GM21529 (cell line): ENCODE data around the gene TRIM72.
"Not testable (repeated sequence)": the region's sequence is repeated elsewhere in the genome, so short reads cannot be mapped to it uniquely, and the experiment has no call there.

Experiments
- ATAC-seq: cut with Tn5 transposase; IDR thresholded peaks from one replicate; pipeline ENCODE4 v1.9.1; 2021; ENCODE audit not compliant: unreplicated experiment

The TRIM72 gene

GRCh38 chr16:31251435-31251834 is 37.5 kb downstream of the TRIM72 start:
- ATAC-seq, result no peak

- no peak for ATAC-seq
Observed at GRCh38 chr16:31253642-31254045, 39.7 kb downstream of the TRIM72 start.

GRCh38 chr16:31256466-31256865 is 42.5 kb downstream of the TRIM72 start:
- ATAC-seq, result no peak

GRCh38 chr16:31258366-31258765 is 44.4 kb downstream of the TRIM72 start:
- ATAC-seq, result no peak

GRCh38 chr16:31260136-31260931 is 46.4 kb downstream of the TRIM72 start:
- no peak for ATAC-seq

- ATAC-seq, result no peak
Observed at GRCh38 chr16:31262084-31262483, 48.2 kb downstream of the TRIM72 start.

- peak; percentile 92 for ATAC-seq
Observed at GRCh38 chr16:31265329-31266245, 51.7 kb downstream of the TRIM72 start.

GRCh38 chr16:31267332-31268032 is 53.6 kb downstream of the TRIM72 start:
- no peak for ATAC-seq

- no peak for ATAC-seq
Observed at GRCh38 chr16:31268033-31268365, 54.1 kb downstream of the TRIM72 start.

GRCh38 chr16:31268891-31269290 is 55.0 kb downstream of the TRIM72 start:
- ATAC-seq, result no peak

GRCh38 chr16:31269541-31269940 is 55.6 kb downstream of the TRIM72 start:
- no peak for ATAC-seq

- not testable (repeated sequence) for ATAC-seq
Observed at GRCh38 chr16:31269973-31270372, 56.1 kb downstream of the TRIM72 start.

- no peak for ATAC-seq
Observed at GRCh38 chr16:31270795-31271194, 56.9 kb downstream of the TRIM72 start.

- no peak for ATAC-seq
Observed at GRCh38 chr16:31271621-31272190, 57.8 kb downstream of the TRIM72 start.

- no peak for ATAC-seq
Observed at GRCh38 chr16:31273187-31273586, 59.3 kb downstream of the TRIM72 start.

- ATAC-seq, result no peak
Observed at GRCh38 chr16:31273676-31274075, 59.8 kb downstream of the TRIM72 start.

- no peak for ATAC-seq
Observed at GRCh38 chr16:31274831-31275816, 61.2 kb downstream of the TRIM72 start.

GRCh38 chr16:31276600-31276999 is 62.7 kb downstream of the TRIM72 start:
- ATAC-seq, result no peak

- ATAC-seq, result no peak
Observed at GRCh38 chr16:31277659-31278260, 63.8 kb downstream of the TRIM72 start.
